ENCODE data around the gene USH2A.

USH2A gene

DNA sequence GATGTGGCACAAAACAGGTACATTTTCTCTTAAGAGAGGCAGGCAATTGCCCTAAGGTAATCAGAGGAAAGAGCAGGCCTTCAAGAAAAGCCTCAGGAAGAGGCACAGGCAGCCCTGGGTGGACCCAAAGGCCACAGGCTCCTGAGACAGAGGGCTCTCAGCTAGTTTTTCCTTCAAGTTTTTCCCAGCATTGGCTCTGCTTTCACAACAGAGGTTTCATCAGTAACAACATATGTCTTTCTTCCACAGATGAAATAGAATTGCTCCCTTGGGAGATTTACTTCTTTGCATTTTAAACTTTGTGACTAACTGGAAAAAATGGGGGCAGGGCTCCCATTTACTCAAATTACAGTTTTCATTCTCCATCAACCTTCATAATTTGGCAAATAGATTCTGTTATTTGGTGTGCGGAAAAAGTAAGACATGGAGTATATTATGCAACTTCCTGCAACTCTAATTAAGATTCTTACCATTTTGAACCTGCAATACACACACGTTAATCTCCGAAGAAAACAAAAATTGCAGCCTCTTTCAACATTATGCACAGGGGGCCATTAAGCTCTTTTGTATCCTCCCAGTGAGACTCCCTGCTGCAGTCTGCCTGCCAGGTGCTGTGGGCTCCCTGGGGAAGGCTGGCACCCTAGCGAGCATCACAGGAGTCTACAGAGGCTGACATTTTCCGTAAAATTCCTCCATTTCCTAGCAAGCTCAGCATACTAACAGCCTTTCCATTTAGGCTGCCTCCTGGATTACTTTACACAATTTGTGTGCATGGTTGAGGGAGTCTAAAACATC, 282.3 kb downstream of the USH2A start:
- no peak for DNase-seq (ENCODE audit: low spot score)

DNA sequence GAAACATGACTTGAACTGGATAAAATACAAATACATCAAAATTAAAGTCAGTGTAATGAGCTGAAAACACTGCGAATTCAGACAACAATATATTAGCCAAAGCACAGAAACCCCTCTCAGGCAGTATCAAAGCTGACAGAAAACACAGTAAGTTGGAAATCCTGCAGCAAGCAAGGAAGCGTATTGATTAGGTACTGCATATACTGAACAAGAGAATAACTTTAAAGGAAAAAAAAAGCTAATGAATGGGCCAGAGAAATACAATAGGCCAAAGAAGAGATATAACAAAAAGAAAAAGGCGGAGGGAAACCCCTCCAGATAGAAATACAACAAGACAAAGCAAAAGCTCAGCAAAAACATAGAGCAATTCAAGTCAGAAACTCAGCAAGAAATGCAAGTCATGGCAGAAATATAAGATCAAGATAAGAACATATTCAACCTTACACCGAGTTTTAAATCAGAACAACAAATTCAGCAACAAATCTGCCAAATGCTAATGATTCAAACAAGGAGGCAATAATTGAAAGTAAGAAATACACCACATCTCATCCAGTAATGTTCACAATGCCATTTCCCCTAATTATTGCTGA, 299.0 kb downstream of the USH2A start:
- no peak for DNase-seq (ENCODE audit: low spot score)

- no peak for DNase-seq (ENCODE audit: low spot score)
These were observed 299.6 kb downstream of the USH2A start for GRCh38 chr1:216123446-216124191.

GRCh38 chr1:216119600-216119999, 303.6 kb downstream of the USH2A start:
- DNase-seq (ENCODE audit: low spot score): peak; percentile 27

GRCh38 chr1:216114180-216114579, 309.1 kb downstream of the USH2A start:
- no peak for DNase-seq (ENCODE audit: low spot score)

GRCh38 chr1:216113181-216113580, 310.1 kb downstream of the USH2A start:
- no peak for DNase-seq (ENCODE audit: low spot score)

DNA sequence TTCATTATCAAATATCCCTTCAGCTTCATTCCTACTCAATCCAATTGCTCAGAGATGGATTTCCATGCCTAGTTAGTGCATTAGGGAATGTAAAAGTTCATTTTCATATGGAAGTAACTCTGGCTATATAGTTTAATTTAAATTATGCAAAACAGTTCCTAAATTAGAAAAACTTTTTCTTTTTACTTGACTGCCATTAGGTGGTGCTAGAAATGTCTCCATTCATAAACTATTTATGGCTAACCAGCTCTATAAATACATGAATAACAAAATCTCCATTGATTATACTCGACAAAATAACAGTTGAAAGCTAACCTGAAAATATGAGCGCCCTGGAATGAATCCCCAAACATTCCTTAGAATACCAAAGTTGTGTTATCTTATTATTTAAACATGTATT, 311.4 kb downstream of the USH2A start:
- DNase-seq (ENCODE audit: low spot score): no peak

- peak; percentile 34 for DNase-seq (ENCODE audit: low spot score)
These were observed 327.8 kb downstream of the USH2A start for GRCh38 chr1:216095400-216095799.

DNA sequence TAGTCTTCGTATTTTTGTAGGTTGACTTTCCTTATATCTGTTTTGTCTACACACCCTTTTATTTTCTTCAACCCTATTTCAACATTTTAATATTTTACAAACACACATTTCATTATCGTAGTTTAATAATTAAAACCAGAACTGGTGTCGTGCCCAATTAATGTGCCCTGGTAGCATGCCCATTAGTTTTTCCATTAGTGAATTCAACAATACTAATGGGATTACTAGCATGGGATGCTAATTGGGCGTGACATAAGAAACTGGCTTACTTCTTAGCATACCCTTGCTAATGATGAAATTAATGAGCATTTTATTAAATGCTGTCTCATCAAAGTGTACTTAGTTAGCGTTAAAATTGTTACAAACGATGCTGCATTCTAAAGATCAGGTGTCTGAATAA, 332.7 kb downstream of the USH2A start:
- DNase-seq (ENCODE audit: low spot score): no peak

DNA sequence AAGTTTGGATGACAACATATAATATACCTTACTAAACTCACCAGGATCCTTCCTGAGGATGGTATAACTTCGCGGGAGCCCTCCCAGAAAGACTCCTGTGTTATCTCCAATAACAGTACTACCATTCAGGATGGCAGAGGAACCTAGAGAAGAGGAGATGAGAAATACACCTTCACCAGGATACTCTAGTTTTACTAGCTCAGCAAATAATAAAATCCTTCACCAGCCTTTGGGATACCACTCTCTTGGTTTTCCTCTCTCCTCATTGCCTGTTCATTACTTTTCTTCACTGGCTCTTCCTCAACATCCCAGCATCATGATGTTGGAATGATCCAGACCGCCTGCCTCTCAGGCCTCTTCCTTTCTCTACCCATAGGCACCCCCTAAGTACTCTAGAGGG, 336.6 kb downstream of the USH2A start:
- DNase-seq (ENCODE audit: low spot score): no peak

GRCh38 chr1:216081445-216081844, 341.8 kb downstream of the USH2A start:
- DNase-seq (ENCODE audit: low spot score): no peak

GRCh38 chr1:216076751-216077150, 346.5 kb downstream of the USH2A start:
- no peak for DNase-seq (ENCODE audit: low spot score)

GRCh38 chr1:216075339-216075738, 347.9 kb downstream of the USH2A start:
- DNase-seq (ENCODE audit: low spot score): no peak

- no peak for DNase-seq (ENCODE audit: low spot score)
These were observed 349.3 kb downstream of the USH2A start for GRCh38 chr1:216073793-216074595.

GRCh38 chr1:216071262-216071661, 352.0 kb downstream of the USH2A start:
- DNase-seq (ENCODE audit: low spot score): no peak

GRCh38 chr1:216064643-216065042, 358.6 kb downstream of the USH2A start:
- no peak for DNase-seq (ENCODE audit: low spot score)

GRCh38 chr1:216057947-216058346, 365.3 kb downstream of the USH2A start:
- no peak for DNase-seq (ENCODE audit: low spot score)

DNA sequence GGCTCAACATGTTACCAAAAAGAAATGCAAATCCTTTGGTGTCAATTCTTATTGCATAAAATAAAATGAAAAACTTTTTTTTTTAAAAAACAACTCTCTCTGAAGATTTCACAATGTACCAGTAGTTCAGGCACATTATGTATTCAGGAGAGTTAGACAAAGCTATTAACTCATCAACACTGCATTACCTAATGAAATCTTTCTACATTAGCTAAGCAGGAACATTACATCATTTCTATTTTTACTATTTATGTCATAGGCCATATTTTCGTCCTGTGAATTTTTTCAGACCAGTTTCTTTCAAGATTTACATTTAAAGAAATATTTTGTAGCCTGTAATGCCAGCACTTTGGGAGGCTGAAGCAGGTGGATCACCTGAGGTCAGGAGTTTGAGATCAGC, 366.2 kb downstream of the USH2A start:
- no peak for DNase-seq (ENCODE audit: low spot score)

DNA sequence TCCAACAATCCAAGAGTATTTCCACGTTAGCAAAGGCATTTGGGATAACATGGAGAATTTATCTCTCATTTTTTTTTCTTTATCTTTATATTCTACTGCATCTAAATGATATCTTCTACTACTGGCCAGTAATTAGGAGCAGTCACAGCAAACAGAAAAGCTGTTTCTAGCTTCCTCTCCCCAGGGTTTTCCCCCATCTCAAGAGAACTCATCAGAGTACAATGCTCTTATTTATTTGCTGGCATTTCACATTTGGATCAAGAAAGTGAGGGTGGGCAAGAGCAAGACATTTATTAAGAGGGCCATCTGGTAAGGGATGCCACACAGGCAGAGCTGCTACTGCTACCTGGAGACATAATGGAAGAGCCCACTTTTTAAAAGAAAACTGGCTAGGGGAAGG, 368.2 kb downstream of the USH2A start:
- DNase-seq (ENCODE audit: low spot score): no peak

DNA sequence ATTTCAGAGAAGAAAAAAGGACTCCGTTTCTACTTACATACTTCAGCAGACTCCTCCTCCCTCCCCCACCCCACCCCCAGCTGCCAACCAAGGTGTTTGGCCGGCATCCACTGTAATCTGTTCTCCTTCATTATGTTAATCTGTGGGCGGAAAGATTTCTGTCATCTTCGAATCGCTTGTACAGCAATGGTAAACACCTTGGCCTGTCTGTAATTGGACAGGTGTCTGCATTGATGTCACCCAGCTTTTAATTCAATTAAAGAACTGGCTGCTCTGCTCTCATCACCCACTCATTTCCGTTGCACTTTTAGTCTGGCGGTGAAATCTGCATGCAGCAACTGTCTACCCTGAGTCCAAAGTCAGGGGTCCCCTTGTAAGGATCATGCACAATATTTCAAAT, 368.6 kb downstream of the USH2A start:
- peak; percentile 13 for DNase-seq (ENCODE audit: low spot score)

DNA sequence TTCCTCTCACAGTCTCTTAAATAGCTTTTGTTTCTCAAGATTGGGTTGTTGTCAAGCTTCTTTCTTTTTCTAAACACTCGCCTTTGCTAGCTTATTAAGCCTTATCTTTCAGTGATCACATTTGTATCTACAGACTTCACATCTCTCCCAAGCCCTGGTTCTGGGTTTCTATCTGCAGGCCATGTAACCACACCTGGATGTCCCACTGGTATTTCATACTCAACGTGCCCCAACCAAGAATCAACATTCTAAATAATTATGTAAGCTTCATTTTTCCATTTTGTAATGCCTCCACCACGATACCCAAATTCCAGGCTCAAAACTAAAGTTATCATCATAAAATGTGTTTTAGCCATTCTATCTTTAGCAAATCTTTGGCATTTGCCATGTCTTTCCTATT, 372.2 kb downstream of the USH2A start:
- DNase-seq (ENCODE audit: low spot score): no peak

- DNase-seq (ENCODE audit: low spot score): no peak
These were observed 373.4 kb downstream of the USH2A start for GRCh38 chr1:216049741-216050430.
